Hepatocyte (in vitro differentiated cells): ENCODE results near the gene IQGAP2. TPM values are rescaled to one million over a fixed set of nuclear protein-coding genes. Genes with fewer than 3 reads are reported as not detected.

ENCODE experiments used
- DNase-seq: peaks from one replicate; pipeline ENCODE4 v3.0.0-alpha.2; 2016; ENCODE audit warnings: low spot score
- H2AFZ ChIP-seq: fragments of 200-600 bp; sonication (generic); 2 replicates; pipeline ENCODE4 v1.6.0; 2016; ENCODE audit warnings: antibody characterized with exemption, mild to moderate bottlenecking
- H3K27ac ChIP-seq: fragments of 200-600 bp; sonication (generic); 2 replicates; pipeline ENCODE4 v1.5.1; 2016; ENCODE audit warnings: mild to moderate bottlenecking
- H3K27me3 ChIP-seq: fragments of 200-600 bp; sonication (generic); 2 replicates; pipeline ENCODE4 v1.6.1; 2016
- H3K36me3 ChIP-seq: fragments of 200-600 bp; sonication (generic); replicated peaks from 2 replicates; pipeline ENCODE4 v1.5.1; 2016; ENCODE audit warnings: low read depth; ENCODE audit not compliant: insufficient read depth
- H3K4me1 ChIP-seq: fragments of 200-600 bp; sonication (generic); 2 replicates; pipeline ENCODE4 v1.5.1; 2016; ENCODE audit warnings: mild to moderate bottlenecking, moderate library complexity; ENCODE audit not compliant: insufficient read depth
- H3K4me2 ChIP-seq: fragments of 200-600 bp; sonication (generic); 2 replicates; pipeline ENCODE4 v1.6.0; 2016
- H3K4me3 ChIP-seq: fragments of 200-600 bp; sonication (generic); 2 replicates; pipeline ENCODE4 v1.5.1; 2016; ENCODE audit warnings: mild to moderate bottlenecking
- H3K79me2 ChIP-seq: fragments of 200-600 bp; sonication (generic); 2 replicates; pipeline ENCODE4 v1.6.0; 2017; ENCODE audit warnings: mild to moderate bottlenecking
- H3K9me2 ChIP-seq: fragments of 200-600 bp; sonication (generic); replicated peaks from 2 replicates; pipeline ENCODE4 v1.6.0; 2017; ENCODE audit warnings: mild to moderate bottlenecking; ENCODE audit not compliant: insufficient read depth
- H3K9me3 ChIP-seq: fragments of 200-600 bp; sonication (generic); 2 replicates; pipeline ENCODE4 v1.5.1; 2016; ENCODE audit warnings: low read depth, mild to moderate bottlenecking
- H4K20me1 ChIP-seq: fragments of 200-600 bp; sonication (generic); 2 replicates; pipeline ENCODE4 v1.6.0; 2016; ENCODE audit warnings: mild to moderate bottlenecking; ENCODE audit not compliant: insufficient read depth, poor library complexity, severe bottlenecking
- EZH2 ChIP-seq: fragments of 200-600 bp; sonication (generic); IDR thresholded peaks from 2 replicates; pipeline ENCODE4 v1.6.1; 2016; ENCODE audit warnings: antibody characterized with exemption, mild to moderate bottlenecking, borderline replicate concordance
- EZH2phosphoT487 ChIP-seq: fragments of 200-600 bp; sonication (generic); IDR thresholded peaks from one replicate; pipeline ENCODE4 v1.6.1; 2018; ENCODE audit warnings: antibody characterized with exemption, mild to moderate bottlenecking, low read depth, moderate library complexity; ENCODE audit not compliant: unreplicated experiment, severe bottlenecking
- WGBS: methylation state at CpG from one replicate; pipeline ENCODE4 v1.1.6; 2016; ENCODE audit warnings: low lambda C conversion rate; ENCODE audit errors: missing lambda C conversion rate; 5-methylcytosine and 5-hydroxymethylcytosine counted together
- polyA plus RNA-seq: library from polyadenylated mRNA; unstranded; fragments of >200 nt; fragmentation: Nextera tagmentation; extraction: Ambion mirVana; gene quantifications from 2 replicates; pipeline ENCODE4 v1.2.1, GENCODE V29; 2016
- total RNA-seq: library from RNA; depleted of rRNA; stranded (reverse); fragments of >200 nt; gene quantifications from 2 replicates; pipeline ENCODE4 v1.2.3, GENCODE V29; 2014
- TF ChIP-seq, protein P1 (sequence below): fragments of 200-600 bp; sonication (generic); IDR thresholded peaks from 2 replicates; pipeline ENCODE4 v1.5.1; 2016; ENCODE audit warnings: antibody characterized with exemption, mild to moderate bottlenecking; ENCODE audit not compliant: poor library complexity

The IQGAP2 gene
- total and polyA plus RNA-seq, 2 experiments from 2014 or later, result 37.2 to 78.9 TPM

DNA sequence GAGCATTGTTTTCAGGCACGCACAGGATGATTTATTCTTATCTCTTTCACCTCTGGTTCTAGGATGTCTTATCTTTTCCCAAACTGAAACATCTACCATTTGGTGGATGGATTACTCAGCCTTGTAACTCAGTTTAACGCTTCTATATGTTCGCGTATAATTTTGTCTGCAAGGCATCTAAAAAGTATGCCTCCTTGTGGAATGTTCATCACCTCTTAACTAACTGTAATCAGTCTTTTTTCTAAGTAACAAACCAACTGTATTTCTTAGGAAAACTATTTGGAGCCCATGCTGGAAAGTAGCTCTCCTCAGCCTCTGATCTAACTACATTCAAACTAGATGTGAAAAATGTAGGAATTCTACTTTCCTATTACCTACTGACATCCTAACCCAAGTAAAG is 231.6 kb downstream of the IQGAP2 start:
- no peaks in the 10 kb centered on the region for H3K79me2 ChIP-seq
- no peaks in the 10 kb centered on the region for H4K20me1 ChIP-seq
- H3K4me1 ChIP-seq, result no peaks in the 10 kb centered on the region
- no peak overlapping the region for H3K4me3 ChIP-seq
- WGBS, result 43% methylated on average over 4 of the region's 4 CpGs
- no peaks in the 10 kb centered on the region for H3K27me3 ChIP-seq
- no peak for DNase-seq
- no peak for TF ChIP-seq EZH2phosphoT487
- TF ChIP-seq EZH2, result no peak
- TF ChIP-seq, protein P1, sequence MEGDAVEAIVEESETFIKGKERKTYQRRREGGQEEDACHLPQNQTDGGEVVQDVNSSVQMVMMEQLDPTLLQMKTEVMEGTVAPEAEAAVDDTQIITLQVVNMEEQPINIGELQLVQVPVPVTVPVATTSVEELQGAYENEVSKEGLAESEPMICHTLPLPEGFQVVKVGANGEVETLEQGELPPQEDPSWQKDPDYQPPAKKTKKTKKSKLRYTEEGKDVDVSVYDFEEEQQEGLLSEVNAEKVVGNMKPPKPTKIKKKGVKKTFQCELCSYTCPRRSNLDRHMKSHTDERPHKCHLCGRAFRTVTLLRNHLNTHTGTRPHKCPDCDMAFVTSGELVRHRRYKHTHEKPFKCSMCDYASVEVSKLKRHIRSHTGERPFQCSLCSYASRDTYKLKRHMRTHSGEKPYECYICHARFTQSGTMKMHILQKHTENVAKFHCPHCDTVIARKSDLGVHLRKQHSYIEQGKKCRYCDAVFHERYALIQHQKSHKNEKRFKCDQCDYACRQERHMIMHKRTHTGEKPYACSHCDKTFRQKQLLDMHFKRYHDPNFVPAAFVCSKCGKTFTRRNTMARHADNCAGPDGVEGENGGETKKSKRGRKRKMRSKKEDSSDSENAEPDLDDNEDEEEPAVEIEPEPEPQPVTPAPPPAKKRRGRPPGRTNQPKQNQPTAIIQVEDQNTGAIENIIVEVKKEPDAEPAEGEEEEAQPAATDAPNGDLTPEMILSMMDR, result no peak
- H2AFZ ChIP-seq, result no peak overlapping the region
- H3K9me3 ChIP-seq, result no peaks in the 10 kb centered on the region
- no peaks in the 10 kb centered on the region for H3K9me2 ChIP-seq
- no peak overlapping the region for H3K4me2 ChIP-seq
- H3K36me3 ChIP-seq, result no peaks in the 10 kb centered on the region
- H3K27ac ChIP-seq, result no peak overlapping the region

DNA sequence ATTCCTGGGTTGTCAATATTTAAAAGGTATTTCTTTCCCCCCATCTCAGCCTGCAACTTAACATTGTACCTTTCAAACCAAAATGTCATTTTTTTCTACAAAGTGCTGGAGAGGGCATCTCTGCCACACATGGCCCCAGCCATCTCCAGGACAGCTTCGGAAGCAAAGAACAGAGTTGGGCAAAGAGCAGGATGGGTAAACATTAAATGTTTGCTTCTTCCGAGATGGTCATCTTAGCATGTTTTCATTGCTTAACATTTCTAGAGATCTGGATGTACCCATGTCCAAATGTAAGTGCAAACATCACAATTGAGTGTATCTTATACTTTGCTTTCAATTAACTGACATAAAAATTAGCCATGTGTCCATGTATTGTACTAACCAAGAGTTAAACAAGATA is 234.4 kb downstream of the IQGAP2 start:
- no peaks in the 10 kb centered on the region for H3K27me3 ChIP-seq
- no peak for DNase-seq
- H3K79me2 ChIP-seq, result no peaks in the 10 kb centered on the region
- no peaks in the 10 kb centered on the region for H3K4me1 ChIP-seq
- H3K4me3 ChIP-seq, result no peak overlapping the region
- H3K27ac ChIP-seq, result no peak overlapping the region
- H3K9me2 ChIP-seq, result no peaks in the 10 kb centered on the region
- no peak overlapping the region for H2AFZ ChIP-seq
- no peak overlapping the region for H3K4me2 ChIP-seq
- H3K36me3 ChIP-seq, result no peaks in the 10 kb centered on the region
- H3K9me3 ChIP-seq, result no peaks in the 10 kb centered on the region
- TF ChIP-seq, protein P1, result no peak
- no peak for TF ChIP-seq EZH2phosphoT487
- no peak for TF ChIP-seq EZH2
- H4K20me1 ChIP-seq, result no peaks in the 10 kb centered on the region
- 68% methylated on average over 2 of the region's 2 CpGs for WGBS

GRCh38 chr5:76638479-76638878 is 235.4 kb downstream of the IQGAP2 start:
- H4K20me1 ChIP-seq, result no peaks in the 10 kb centered on the region
- no peaks in the 10 kb centered on the region for H3K79me2 ChIP-seq
- H3K36me3 ChIP-seq, result no peaks in the 10 kb centered on the region
- DNase-seq, result no peak
- H3K27ac ChIP-seq, result no peak overlapping the region
- no peak overlapping the region for H3K4me2 ChIP-seq
- no peak overlapping the region for H2AFZ ChIP-seq
- no peaks in the 10 kb centered on the region for H3K27me3 ChIP-seq
- H3K9me3 ChIP-seq, result no peaks in the 10 kb centered on the region
- WGBS, result 79% methylated on average over 1 of the region's 1 CpG
- no peaks in the 10 kb centered on the region for H3K9me2 ChIP-seq
- TF ChIP-seq EZH2phosphoT487 (no peak), EZH2 (no peak)
- TF ChIP-seq, protein P1, result no peak
- H3K4me1 ChIP-seq, result no peaks in the 10 kb centered on the region
- no peak overlapping the region for H3K4me3 ChIP-seq

DNA sequence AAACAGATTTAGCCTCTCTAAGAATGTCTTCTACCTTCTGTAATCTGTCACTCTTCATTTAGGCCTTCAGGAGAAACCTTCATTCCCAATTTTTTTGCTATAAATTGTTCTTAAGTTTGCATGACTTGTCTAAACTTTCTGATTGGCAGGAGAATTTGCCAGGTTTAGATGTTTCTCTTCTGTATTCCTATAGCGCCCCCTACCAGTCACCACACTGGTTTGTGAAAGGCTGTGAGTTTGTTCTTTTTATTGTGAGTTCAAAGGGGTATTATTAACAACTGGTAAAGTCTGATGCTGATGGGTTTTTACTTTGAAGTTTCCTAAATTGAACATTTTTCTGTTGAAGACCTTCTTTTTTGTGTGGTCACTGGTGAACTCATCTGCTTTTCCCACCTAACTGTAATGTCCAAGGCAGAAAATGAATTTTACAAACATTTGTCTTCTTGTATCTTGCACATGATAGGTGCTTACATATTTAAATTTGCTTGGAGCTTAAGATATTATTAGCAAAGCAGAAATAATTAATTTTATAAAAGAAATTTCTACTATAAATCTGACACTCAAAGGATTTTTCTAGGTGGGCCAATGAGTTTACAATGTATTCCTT is 238.5 kb downstream of the IQGAP2 start:
- WGBS, result 14% methylated on average over 1 of the region's 1 CpG

More for the DNA sequence above, 238.5 kb downstream of the IQGAP2 start:
- Histone ChIP-seq H3K4me1 (no peaks in the 10 kb centered on the region), H3K27ac (no peak overlapping the region), H3K9me3 (no peaks in the 10 kb centered on the region), H3K4me2 (no peak overlapping the region), H3K27me3 (no peaks in the 10 kb centered on the region), H2AFZ (no peak overlapping the region), H3K9me2 (no peaks in the 10 kb centered on the region), H3K36me3 (no peaks in the 10 kb centered on the region), H3K79me2 (no peaks in the 10 kb centered on the region), H4K20me1 (no peaks in the 10 kb centered on the region), H3K4me3 (no peak overlapping the region)
- TF ChIP-seq, protein P1, result peak; percentile 81
- no peak for TF ChIP-seq EZH2
- peak; percentile 77 for DNase-seq
